HG03521 (cell line): ENCODE measurements around the gene COL23A1.
A peak's percentile ranks its signal among the peaks of the same experiment; 100 is the strongest.

ENCODE experiments used
- ATAC-seq: cut with Tn5 transposase; IDR thresholded peaks from one replicate; pipeline ENCODE4 v1.9.1; 2021; ENCODE audit warnings: mild to moderate bottlenecking, moderate library complexity; ENCODE audit not compliant: unreplicated experiment

COL23A1 gene

GRCh38 chr5:178589180-178590140 is 733 bp downstream of the COL23A1 start:
- no peak for ATAC-seq

GRCh38 chr5:178588769-178589168 is 1.4 kb downstream of the COL23A1 start:
- no peak for ATAC-seq

GRCh38 chr5:178587763-178588611 is 2.2 kb downstream of the COL23A1 start:
- no peak for ATAC-seq

GRCh38 chr5:178586396-178586795 is 3.8 kb downstream of the COL23A1 start:
- no peak for ATAC-seq

- peak; percentile 64 for ATAC-seq
Observed at GRCh38 chr5:178585421-178585820, 4.8 kb downstream of the COL23A1 start.

- ATAC-seq, result no peak
Observed at GRCh38 chr5:178583279-178583678, 6.9 kb downstream of the COL23A1 start.

- no peak for ATAC-seq
Observed at GRCh38 chr5:178582291-178582690, 7.9 kb downstream of the COL23A1 start.

GRCh38 chr5:178581621-178582020 is 8.6 kb downstream of the COL23A1 start:
- ATAC-seq, result no peak

GRCh38 chr5:178580271-178580955 is 9.8 kb downstream of the COL23A1 start:
- ATAC-seq, result no peak

- no peak for ATAC-seq
Observed at GRCh38 chr5:178577944-178578343, 12.2 kb downstream of the COL23A1 start.

- ATAC-seq, result no peak
Observed at GRCh38 chr5:178577376-178577839, 12.8 kb downstream of the COL23A1 start.

GRCh38 chr5:178576591-178577351 is 13.4 kb downstream of the COL23A1 start:
- no peak for ATAC-seq

- ATAC-seq, result no peak
Observed at GRCh38 chr5:178573216-178573615, 17.0 kb downstream of the COL23A1 start.

GRCh38 chr5:178572617-178573016 is 17.6 kb downstream of the COL23A1 start:
- ATAC-seq, result no peak

- no peak for ATAC-seq
Observed at GRCh38 chr5:178569485-178569884, 20.7 kb downstream of the COL23A1 start.

- ATAC-seq, result no peak
Observed at GRCh38 chr5:178564811-178565550, 25.2 kb downstream of the COL23A1 start.

GRCh38 chr5:178564397-178564796 is 25.8 kb downstream of the COL23A1 start:
- no peak for ATAC-seq

GRCh38 chr5:178563621-178564020 is 26.6 kb downstream of the COL23A1 start:
- no peak for ATAC-seq

GRCh38 chr5:178561746-178562264 is 28.4 kb downstream of the COL23A1 start:
- ATAC-seq, result no peak
